ENCODE results near the gene PPIB. TPM values are rescaled to one million over a fixed set of nuclear protein-coding genes. Genes with fewer than 3 reads are reported as not detected.
A peak's percentile ranks its signal among the peaks of the same experiment; 100 is the strongest.

The PPIB gene
- total and polyA plus RNA-seq, 12 donors, result 313 to 2,941 (median 648) TPM

- Histone ChIP-seq H3K4me1 (replicated peaks in 1 of 2) (peaks cover 23 to 47% of the 10 kb centered on the region in 2 donors), H3K36me3 (replicated peaks in 1 of 2) (peaks cover 0 to 81% of the 10 kb centered on the region in 2 donors)
These were observed 4.3 kb downstream of the PPIB start for GRCh38 chr15:64158363-64159134.

GRCh38 chr15:64157599-64158125 is 5.2 kb downstream of the PPIB start:
- WGBS, 4 donors, result 82 to 100% (median 89%) methylated on average over 1 of the region's 1 CpG
- H3K27me3 ChIP-seq, result no peaks in the 10 kb centered on the region
- peak in 1 of 7 donors; percentile 43 for DNase-seq
- H3K4me1 ChIP-seq (replicated peaks in 1 of 2), result peaks cover 21 to 51% of the 10 kb centered on the region in 2 donors
- H3K27ac ChIP-seq, result no peak overlapping the region
- TF ChIP-seq POLR2A (IDR thresholded peaks at IDR 0.05) (no peak), CTCF (IDR thresholded peaks at IDR 0.05) (no peak)
- no peak overlapping the region for H3K4me3 ChIP-seq
- H3K36me3 ChIP-seq (replicated peaks in 1 of 2), result peaks cover 0 to 81% of the 10 kb centered on the region in 2 donors
- intact Hi-C loops (cut with DNase I), result no loop called here
- no peaks in the 10 kb centered on the region for H3K9me3 ChIP-seq (replicated peaks in 1 of 3)

More at GRCh38 chr15:64158363-64159134, 4.3 kb downstream of the PPIB start:
- no peak for TF ChIP-seq POLR2A (IDR thresholded peaks at IDR 0.05)
- TF ChIP-seq CTCF (IDR thresholded peaks at IDR 0.05), result no peak
- peak overlapping the region in 2 of 5 donors; percentile 36 to 41 for H3K27ac ChIP-seq
- no peaks in the 10 kb centered on the region for H3K27me3 ChIP-seq
- H3K9me3 ChIP-seq (replicated peaks in 1 of 3), result no peaks in the 10 kb centered on the region
- H3K4me3 ChIP-seq, result no peak overlapping the region
- DNase-seq, result peak in 3 of 7 donors; percentile 45 to 57 (median 49)
- intact Hi-C loops (cut with DNase I), result no loop called here
- 63 to 75% (median 64%) methylated on average over 11 of the region's 11 CpGs for WGBS, 4 donors

- Histone ChIP-seq H3K9me3 (replicated peaks in 1 of 3) (no peaks in the 10 kb centered on the region), H3K4me3 (no peak overlapping the region), H3K27me3 (no peaks in the 10 kb centered on the region), H3K4me1 (replicated peaks in 1 of 2) (peaks cover 23 to 53% of the 10 kb centered on the region in 2 donors), H3K36me3 (replicated peaks in 1 of 2) (peaks cover 0 to 80% of the 10 kb centered on the region in 2 donors), H3K27ac (peak overlapping the region in 1 of 5 donors; percentile 7)
- TF ChIP-seq CTCF (IDR thresholded peaks at IDR 0.05), result no peak
- TF ChIP-seq POLR2A (IDR thresholded peaks at IDR 0.05), result no peak
- WGBS, 4 donors, result 76 to 85% (median 80%) methylated on average over 16 of the region's 16 CpGs
- intact Hi-C loops (cut with DNase I), result no loop called here
- DNase-seq, result peak in 2 of 7 donors; percentile 43 to 49
These were observed 6.0 kb downstream of the PPIB start for GRCh38 chr15:64156652-64157331.

All from adrenal gland (tissue), 12 donors.